GM18526 (cell line): ENCODE data around the gene SLC9A3.

Experiments
- POLR2A ChIP-seq: IDR thresholded peaks from 3 replicates; pipeline ENCODE4 v1.6.1; 2011; ENCODE audit not compliant: insufficient read length; ENCODE audit errors: extremely low read depth

The SLC9A3 gene

DNA sequence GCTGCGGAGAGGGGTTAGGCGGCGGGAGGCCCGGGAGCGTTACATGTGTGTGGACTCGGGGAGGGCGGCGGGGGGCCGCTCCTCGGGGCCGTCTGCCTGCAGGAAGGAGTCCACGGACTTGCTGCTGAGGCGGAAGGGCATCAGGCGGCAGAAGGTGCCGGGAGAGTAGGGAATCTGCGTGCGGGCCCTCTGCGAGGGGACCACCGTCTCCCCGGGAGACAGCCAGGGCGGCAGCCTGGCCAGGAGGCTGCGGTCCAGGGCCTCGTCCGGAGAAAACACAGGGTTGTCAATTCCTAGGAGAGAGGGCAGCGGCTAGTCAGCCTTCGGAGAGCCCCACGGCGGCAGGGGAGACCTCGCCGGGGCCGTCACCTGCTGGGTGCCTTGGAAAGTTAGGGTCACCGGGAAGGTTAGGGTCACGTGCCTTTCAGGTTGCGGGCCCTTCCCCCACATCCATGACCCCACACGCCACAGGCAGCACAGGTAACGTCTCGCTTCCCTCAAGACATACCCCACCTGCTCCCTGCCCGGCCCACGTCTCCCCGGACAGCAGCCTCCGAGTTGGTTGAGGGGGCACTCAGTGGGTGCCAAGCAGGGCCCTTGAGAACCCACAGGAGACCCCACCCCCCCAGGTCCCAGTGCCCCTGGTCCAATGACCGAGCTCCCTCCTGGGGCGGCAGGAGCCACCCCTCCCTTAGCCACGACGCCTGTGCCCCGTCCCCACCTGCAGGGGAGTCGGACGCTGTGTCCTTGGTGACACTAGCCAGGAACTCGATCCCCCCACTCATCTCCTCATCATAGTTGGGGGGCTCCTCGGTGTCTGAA lies 49.2 kb downstream of the SLC9A3 start:
- TF ChIP-seq POLR2A: no peak

DNA sequence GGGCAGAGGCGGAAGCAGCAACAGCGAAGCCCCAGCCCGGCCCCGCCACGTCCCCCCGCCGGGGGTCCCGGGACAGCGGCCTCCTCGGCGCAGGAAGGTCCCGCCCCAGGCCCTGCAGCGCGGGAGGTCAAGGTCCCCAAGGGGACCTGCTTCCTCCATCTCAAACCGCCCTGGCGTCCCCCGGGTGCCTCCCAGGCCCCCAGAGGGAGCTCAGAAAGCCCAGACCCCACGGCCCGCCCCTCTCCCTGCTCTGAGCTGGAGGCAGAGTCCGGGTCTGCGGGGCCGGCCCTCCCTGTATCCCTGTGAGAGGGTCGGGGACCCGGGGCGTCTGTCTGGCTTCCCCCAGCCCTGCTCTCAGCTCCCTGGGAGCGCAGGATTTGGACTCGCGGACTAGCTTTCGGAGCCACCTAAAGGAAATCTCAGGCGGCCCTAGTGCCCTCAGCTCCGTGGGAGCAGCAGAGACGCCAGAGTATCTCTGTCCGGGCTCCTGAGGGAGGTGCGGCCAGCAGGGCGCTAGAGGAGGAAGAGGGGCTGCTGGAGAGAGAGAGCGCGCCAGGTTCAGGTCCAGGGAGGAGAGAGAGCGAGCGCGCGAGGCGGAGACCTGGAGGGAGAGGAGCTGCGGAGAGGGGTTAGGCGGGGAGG lies 50.6 kb downstream of the SLC9A3 start:
- no peak for TF ChIP-seq POLR2A

DNA sequence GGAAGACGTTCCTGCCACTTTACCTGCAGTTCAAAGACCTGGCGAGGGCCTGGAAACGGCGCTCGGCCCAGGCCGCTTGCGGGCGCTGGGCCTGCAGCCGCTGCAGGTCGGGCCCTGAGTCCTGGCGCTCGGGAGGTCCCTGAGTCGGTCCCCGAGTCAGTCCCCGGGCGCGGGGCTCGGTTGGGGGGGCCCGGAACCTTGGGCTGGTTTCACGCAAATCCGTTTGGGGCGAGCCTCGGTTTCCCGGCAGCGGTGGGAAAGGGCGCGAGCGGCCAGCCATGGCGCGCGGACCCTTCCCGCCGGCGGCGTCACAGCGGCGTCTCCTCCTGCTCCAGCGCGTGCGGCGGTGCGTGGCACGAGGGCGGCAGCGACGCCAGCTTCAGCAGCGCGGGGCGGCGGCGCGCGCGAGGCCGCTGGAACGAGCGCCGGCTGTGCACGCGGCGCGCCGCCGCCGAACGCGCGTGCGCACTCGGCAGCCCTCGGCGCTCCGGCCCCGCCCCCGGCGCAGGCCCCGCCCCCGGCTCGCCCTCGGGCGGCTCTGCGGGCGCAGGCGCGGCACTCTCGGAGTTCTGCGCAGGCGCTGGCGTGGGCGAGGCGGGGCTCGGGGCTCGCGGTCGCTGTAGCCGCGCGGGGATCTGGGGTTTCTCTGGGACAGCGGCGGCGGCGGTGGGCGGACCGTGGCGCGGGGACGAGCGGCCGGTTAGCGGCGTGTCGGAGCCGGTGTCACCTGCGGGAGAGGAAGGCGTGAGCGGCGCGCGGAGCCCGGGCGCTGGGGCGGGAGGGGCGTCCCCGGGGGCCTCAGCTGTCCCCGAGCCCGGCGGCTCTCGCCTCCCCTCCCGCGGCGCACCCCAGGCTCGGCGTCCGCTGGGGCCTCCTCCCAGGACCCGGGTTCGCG lies 51.3 kb downstream of the SLC9A3 start:
- peak; percentile 81 for TF ChIP-seq POLR2A

DNA sequence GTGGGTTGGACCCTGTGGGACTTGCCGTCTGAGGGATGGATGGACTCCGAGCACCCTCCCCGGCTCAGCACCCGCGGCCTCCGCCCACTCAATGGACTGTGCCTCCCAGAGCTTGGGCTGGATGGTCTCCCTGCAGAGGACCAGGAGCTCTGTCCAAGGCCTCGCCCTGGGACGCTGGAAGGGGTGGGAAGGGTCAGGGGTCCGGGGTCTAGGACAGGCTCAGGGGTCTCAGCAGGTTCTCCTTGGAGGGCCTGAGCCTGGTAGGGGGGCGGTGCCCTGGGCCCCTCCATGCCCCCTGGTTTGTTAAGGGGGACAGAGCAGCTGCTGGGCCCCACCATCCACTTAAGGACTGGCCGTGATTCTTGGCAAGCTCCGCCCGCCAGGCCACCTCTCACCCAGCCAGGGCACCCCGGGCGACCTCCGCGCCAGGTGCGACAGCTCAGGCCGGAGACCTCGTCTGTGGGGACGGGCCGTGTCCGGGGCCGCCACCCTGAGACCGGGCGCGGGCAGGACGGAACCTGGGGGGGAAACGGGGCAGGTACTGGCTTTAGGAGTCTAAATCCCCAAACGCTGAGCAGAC lies 52.1 kb downstream of the SLC9A3 start:
- no peak for TF ChIP-seq POLR2A

DNA sequence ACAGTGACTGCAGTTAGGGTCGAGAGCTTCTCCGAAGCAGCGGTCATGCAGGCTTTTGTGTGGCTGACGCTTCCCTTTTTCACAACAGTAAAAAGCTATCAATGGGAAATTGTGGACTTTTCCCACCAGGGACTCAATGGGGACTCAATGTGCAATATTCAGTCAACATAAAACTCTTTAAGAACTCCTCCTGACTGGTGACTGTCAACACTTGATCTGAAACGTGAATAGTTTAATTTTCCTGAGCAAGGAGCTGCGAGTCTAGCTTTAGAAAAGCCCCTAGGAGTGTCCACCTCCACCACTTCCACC lies 52.5 kb downstream of the SLC9A3 start:
- no peak for TF ChIP-seq POLR2A

DNA sequence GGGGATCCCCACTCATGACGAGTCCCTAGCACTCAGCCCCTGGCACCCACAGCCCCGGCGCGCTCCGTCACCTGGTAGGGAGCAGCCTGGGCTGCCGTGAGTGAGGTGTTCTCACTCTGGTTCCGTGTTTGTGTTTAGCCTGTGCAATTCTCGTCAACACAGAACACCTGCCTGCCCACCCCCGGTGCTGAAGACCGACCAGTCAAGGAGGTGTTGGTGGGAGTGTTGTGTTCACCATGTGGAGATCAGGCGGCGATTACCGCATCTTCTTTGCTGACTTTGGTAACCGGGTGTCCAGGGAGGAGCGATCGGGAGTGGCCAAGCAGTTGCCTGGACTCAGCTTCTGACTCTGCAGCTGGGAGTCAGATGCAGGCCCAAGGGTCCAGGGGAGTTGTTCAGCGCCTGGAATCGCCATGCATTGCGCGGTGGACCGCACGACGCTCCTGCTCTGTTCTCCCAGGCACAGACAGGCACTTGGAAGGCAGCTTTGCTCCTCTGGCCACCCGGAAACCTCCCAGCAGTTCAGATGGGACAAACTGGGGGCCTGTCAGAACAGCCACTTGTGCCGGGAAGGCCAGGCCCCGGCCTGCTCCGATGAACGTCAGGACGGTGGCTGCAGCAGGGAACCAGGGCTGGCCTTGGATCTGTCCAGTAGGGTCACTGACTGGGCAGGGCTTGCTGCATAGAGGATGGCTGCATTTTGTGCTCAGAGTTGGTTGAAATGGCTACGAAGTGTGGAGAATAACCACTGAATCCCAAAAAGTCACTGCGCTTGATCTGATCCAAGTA lies 53.1 kb downstream of the SLC9A3 start:
- no peak for TF ChIP-seq POLR2A

DNA sequence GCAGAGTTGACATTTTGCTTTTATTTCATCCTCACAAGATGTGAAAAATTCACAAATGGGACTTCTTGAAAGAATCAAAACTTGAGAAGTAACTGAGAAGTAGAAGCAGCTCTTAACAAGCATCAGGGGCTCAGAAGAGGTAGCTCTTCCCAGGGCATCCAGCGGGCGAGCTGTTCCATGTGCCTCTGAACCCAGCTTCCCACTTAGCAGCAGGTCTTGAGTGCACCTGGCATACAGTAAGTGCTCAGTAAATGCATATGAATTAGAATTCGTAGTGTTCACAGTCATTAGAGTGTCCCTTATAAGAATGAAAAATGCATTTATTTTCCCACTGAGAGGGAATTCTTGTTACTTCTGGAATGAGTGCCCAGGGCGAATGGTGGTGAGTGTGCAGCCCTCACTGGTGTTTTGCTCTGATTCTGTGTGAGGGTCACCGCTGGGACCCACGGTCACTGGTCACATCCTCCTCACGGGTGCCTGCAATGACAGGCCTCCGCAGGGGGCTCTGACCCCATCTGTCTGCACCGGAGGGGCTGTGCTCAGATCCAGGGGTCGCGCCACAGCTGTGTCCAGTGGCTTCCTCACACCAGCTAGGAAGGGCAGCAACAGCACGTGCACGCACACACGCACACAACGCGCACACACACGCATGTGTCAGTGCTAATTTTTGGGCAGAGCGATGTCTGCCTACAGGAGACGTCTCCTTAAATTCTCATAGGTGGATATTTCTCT lies 54.3 kb downstream of the SLC9A3 start:
- no peak for TF ChIP-seq POLR2A

DNA sequence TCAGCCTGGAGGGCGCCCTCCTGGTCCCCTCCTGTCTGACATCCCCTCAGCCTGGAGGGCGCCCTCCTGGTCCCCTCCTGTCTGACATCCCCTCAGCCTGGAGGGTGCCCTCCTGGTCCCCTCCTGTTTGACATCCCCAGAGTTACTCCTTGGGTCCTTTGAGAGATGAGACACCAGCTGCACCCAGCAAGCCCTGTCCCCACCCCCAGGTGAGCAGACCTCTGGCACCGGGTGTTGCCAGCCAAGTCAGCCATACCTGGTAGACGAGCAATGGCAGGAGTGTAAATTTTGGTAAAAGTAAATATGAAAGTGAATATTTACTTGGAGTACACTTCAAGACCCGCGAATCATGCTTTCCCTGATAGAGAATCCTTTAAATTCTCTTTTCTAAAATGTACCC lies 55.8 kb downstream of the SLC9A3 start:
- TF ChIP-seq POLR2A: no peak

DNA sequence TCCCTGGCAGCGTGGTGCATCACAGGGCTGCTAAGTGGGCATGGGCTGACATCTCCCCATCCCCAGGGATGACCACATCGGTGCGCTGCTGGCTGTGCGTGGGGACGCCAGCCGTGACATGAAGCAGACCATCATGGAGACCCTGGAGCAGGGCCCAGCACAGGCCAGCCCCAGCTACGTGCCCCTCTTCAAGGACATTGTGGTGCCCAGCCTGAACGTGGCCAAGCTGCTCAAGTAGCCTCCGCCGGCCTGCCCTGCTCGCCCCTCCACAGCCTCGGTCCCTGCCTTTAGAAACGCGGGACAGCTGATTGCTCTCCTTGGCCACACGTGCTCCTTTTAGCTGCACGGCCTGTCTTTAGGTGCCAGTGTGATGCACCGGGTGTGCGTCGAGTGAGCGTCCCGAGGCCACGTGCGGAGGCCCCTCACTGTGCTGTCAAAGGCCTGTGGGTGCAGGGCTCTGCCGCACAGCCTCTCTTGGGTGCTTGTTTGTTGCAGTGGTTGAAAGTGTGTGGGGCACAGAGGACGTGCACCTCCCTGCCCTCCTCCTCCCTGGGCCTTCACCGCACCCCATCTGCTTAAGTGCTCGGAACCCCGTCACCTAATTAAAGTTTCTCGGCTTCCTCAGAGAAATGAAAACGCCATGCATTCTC lies 57.5 kb downstream of the SLC9A3 start:
- no peak for TF ChIP-seq POLR2A

DNA sequence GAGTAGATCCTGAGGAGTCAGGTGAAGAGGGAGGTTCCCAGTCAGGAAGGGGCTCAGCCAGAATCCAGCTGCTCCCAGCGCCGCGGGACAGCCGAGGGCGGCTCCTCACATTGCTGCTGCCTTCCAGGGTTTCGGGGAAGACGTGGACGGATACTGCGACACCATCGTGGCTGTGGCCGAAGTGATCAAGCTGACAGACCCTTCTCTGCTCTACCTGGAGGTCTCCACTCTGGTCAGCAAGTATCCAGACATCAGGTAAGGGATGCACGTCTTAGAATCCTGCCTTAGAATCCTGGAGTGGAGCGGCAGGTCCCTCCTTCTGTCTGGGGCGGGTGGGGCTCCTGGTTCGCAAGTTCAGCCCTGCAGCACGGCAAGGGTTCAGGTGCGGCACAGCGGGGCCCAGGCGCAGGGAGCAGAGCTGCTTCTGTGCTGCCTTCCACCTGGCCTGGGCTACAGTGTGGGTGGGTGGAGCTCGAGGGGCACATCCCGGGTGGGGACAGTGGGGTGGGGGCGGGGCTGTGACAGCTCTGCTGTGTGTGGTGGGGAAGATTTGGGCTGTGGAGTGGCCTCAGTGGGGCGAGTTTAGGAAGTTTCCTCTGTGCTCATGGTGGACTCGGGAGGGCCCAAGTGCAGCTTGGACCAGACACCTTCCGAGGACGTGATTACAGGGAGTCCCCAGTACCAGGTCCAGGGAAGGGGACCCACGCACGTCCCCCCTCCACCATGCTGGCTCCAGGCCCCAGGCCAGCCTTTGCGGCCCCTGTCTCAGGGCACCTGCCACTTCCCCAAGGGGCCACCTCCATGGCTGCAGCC lies 58.5 kb downstream of the SLC9A3 start:
- TF ChIP-seq POLR2A: no peak

DNA sequence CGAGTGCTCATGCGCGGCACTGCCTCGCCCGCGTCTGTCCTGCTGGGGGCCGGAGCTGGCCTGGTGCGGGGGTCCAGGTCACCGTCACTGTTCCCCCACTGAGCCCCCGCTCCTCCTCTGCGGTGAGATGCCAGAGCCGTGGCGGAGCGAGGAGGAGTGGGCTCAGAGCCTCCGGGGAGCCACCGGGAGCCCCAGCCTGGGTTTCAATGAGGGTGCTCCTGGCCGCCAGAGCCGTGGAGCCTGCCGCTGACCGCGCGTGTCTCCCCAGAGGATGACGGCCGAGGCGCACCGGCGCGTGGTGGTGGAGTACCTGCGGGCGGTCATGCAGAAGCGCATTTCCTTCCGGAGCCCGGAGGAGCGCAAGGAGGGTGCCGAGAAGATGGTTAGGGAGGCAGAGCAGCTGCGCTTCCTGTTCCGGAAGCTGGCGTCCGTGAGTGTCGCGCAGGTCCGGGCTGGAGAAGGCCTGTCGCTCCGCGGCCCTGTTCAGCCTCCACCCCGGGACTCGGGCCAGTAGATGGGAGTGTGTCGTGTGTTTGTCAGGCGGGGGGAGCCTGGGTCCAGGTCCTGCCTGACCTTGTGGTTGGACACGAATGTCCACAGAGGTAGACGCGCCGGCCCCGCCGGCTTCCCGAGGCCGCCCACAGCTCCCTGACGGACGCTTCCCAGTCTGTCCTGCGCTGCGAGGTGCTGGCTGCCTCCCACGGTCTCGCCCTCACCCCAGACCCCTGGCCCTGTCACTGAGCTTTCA lies 59.2 kb downstream of the SLC9A3 start:
- TF ChIP-seq POLR2A: no peak

DNA sequence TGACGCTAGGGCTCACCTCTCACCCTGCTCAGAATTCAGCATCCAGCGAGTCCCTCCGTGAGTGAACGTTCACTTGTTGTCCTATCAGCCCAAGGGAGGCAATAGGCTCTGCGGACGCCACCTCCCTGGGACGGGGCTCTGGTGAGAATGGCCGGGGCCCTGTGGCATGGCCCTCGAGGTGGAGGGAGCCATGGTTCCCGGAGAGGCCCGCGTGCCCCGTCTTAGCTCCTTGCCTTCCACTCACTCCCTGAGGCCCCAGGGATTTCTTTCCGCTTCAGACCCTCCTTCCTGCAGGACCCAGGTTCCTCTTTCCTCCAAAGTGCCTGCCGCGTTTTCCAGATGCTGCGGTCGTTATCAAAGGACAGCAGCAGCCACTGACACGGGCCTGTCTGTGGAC lies 59.8 kb downstream of the SLC9A3 start:
- no peak for TF ChIP-seq POLR2A
